ENCODE data around the gene MET. TPM values are rescaled to one million over a fixed set of nuclear protein-coding genes. Genes with fewer than 3 reads are reported as not detected.

MET gene
- total and polyA plus RNA-seq, 4 donors, result 10.2 to 41.9 (median 25.4) TPM

DNA sequence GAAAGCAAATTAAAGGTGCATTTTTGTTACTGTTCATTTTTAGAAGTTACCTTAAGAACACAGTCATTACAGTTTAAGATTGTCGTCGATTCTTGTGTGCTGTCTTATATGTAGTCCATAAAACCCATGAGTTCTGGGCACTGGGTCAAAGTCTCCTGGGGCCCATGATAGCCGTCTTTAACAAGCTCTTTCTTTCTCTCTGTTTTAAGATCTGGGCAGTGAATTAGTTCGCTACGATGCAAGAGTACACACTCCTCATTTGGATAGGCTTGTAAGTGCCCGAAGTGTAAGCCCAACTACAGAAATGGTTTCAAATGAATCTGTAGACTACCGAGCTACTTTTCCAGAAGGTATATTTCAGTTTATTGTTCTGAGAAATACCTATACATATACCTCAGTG, 99.6 kb downstream of the MET start:
- H3K4me1 ChIP-seq (ENCODE audit: control insufficient read depth in 4 of 4, insufficient read depth in 4 of 4, low read length in 3 of 4), result peaks cover 2 to 34% (median 7%) of the 10 kb centered on the region in 4 donors
- H3K9ac ChIP-seq (ENCODE audit: low read depth in 1 of 2, low read length in 2 of 2), result no peak overlapping the region
- TF ChIP-seq YY1 (IDR thresholded peaks at IDR 0.05), result no peak
- TF ChIP-seq FOXA1 (IDR thresholded peaks at IDR 0.05), result no peak
- no peak for DNase-seq (ENCODE audit: low spot score)
- no peaks in the 10 kb centered on the region for H3K9me3 ChIP-seq (ENCODE audit: control insufficient read depth in 4 of 4, low read length in 3 of 4)
- H3K27ac ChIP-seq (ENCODE audit: low read depth in 1 of 2, low read length in 2 of 2), result peak overlapping the region; percentile 89 to 90
- H3K36me3 ChIP-seq (ENCODE audit: control insufficient read depth in 4 of 4, insufficient read depth in 3 of 4, low read depth in 1 of 4, low read length in 3 of 4), result peaks cover 0 to 7% (median 3%) of the 10 kb centered on the region in 4 donors
- no peaks in the 10 kb centered on the region for H3K27me3 ChIP-seq (ENCODE audit: control insufficient read depth in 4 of 4, insufficient read depth in 4 of 4, low read length in 3 of 4)
- 80% methylated on average over 7 of the region's 7 CpGs for WGBS
- no peak overlapping the region for H3K4me3 ChIP-seq (ENCODE audit: low read depth in 1 of 3, low read length in 3 of 3)

DNA sequence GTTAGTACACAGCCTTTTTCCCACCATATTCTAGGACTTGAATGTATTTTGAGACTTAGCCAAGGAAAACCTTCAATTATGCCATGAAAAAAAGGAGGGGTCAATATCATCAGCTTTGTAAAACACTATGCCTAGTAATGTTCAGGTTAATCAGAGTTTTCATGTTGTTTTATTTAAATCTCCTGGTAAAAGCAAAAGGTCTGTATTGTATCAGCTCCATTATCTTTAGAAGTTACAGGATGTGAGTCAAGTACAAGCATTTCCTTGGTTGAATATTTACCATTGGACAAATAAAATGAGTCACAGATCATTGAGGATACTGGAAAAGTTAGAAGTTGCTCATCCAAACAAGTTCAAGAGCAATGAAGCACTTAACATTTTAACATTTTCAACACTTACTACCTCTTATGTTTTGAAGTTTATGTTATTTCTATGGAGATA, 100.4 kb downstream of the MET start:
- TF ChIP-seq JUND (IDR thresholded peaks at IDR 0.05), result peak; percentile 96 to 98
- no peak for TF ChIP-seq GABPA (IDR thresholded peaks at IDR 0.05 in 1 of 2, conservative IDR thresholded peaks at IDR 0.05 in 1 of 2)
- TF ChIP-seq HNF4G (IDR thresholded peaks at IDR 0.05), result no peak
- peak; percentile 81 for TF ChIP-seq YY1 (IDR thresholded peaks at IDR 0.05)
- no peak for TF ChIP-seq NR2F2 (IDR thresholded peaks at IDR 0.05)
- TF ChIP-seq RAD21 (IDR thresholded peaks at IDR 0.05), result peak in 1 of 2 donors; percentile 53
- peak; percentile 74 for TF ChIP-seq FOXA2 (IDR thresholded peaks at IDR 0.05)
- TF ChIP-seq, protein P1, sequence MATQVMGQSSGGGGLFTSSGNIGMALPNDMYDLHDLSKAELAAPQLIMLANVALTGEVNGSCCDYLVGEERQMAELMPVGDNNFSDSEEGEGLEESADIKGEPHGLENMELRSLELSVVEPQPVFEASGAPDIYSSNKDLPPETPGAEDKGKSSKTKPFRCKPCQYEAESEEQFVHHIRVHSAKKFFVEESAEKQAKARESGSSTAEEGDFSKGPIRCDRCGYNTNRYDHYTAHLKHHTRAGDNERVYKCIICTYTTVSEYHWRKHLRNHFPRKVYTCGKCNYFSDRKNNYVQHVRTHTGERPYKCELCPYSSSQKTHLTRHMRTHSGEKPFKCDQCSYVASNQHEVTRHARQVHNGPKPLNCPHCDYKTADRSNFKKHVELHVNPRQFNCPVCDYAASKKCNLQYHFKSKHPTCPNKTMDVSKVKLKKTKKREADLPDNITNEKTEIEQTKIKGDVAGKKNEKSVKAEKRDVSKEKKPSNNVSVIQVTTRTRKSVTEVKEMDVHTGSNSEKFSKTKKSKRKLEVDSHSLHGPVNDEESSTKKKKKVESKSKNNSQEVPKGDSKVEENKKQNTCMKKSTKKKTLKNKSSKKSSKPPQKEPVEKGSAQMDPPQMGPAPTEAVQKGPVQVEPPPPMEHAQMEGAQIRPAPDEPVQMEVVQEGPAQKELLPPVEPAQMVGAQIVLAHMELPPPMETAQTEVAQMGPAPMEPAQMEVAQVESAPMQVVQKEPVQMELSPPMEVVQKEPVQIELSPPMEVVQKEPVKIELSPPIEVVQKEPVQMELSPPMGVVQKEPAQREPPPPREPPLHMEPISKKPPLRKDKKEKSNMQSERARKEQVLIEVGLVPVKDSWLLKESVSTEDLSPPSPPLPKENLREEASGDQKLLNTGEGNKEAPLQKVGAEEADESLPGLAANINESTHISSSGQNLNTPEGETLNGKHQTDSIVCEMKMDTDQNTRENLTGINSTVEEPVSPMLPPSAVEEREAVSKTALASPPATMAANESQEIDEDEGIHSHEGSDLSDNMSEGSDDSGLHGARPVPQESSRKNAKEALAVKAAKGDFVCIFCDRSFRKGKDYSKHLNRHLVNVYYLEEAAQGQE (IDR thresholded peaks at IDR 0.05), result peak; percentile 52
- peak; percentile 44 for TF ChIP-seq SP1 (IDR thresholded peaks at IDR 0.05)
- TF ChIP-seq TAF1 (conservative IDR thresholded peaks at IDR 0.05), result no peak
- TF ChIP-seq EGR1 (IDR thresholded peaks at IDR 0.05; ENCODE audit: low read depth in 2 of 2), result no peak
- TF ChIP-seq RXRA (IDR thresholded peaks at IDR 0.05), result peak; percentile 35 to 60
- TF ChIP-seq CTCF (IDR thresholded peaks at IDR 0.05; ENCODE audit: low read depth, low read length, missing input control), result no peak
- TF ChIP-seq, protein P2, sequence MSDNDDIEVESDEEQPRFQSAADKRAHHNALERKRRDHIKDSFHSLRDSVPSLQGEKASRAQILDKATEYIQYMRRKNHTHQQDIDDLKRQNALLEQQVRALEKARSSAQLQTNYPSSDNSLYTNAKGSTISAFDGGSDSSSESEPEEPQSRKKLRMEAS (IDR thresholded peaks at IDR 0.05), result peak; percentile 19
- no peak for TF ChIP-seq FOXA1 (IDR thresholded peaks at IDR 0.05)
- TF ChIP-seq, protein P3, sequence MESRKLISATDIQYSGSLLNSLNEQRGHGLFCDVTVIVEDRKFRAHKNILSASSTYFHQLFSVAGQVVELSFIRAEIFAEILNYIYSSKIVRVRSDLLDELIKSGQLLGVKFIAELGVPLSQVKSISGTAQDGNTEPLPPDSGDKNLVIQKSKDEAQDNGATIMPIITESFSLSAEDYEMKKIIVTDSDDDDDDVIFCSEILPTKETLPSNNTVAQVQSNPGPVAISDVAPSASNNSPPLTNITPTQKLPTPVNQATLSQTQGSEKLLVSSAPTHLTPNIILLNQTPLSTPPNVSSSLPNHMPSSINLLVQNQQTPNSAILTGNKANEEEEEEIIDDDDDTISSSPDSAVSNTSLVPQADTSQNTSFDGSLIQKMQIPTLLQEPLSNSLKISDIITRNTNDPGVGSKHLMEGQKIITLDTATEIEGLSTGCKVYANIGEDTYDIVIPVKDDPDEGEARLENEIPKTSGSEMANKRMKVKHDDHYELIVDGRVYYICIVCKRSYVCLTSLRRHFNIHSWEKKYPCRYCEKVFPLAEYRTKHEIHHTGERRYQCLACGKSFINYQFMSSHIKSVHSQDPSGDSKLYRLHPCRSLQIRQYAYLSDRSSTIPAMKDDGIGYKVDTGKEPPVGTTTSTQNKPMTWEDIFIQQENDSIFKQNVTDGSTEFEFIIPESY (IDR thresholded peaks at IDR 0.05), result peak; percentile 53
- TF ChIP-seq ATF3 (IDR thresholded peaks at IDR 0.05), result peak; percentile 61
- peak; percentile 56 to 57 for TF ChIP-seq HNF4A (conservative IDR thresholded peaks at IDR 0.05)
- peak overlapping the region; percentile 89 to 90 for H3K27ac ChIP-seq (ENCODE audit: low read depth in 1 of 2, low read length in 2 of 2)

More for the DNA sequence above, 100.4 kb downstream of the MET start:
- Histone ChIP-seq H3K27me3 (ENCODE audit: control insufficient read depth in 4 of 4, insufficient read depth in 4 of 4, low read length in 3 of 4) (no peaks in the 10 kb centered on the region), H3K9ac (ENCODE audit: low read depth in 1 of 2, low read length in 2 of 2) (no peak overlapping the region), H3K4me1 (ENCODE audit: control insufficient read depth in 4 of 4, insufficient read depth in 4 of 4, low read length in 3 of 4) (peaks cover 2 to 29% (median 7%) of the 10 kb centered on the region in 4 donors), H3K36me3 (ENCODE audit: control insufficient read depth in 4 of 4, insufficient read depth in 3 of 4, low read depth in 1 of 4, low read length in 3 of 4) (peaks cover 0 to 7% (median 3%) of the 10 kb centered on the region in 4 donors), H3K9me3 (ENCODE audit: control insufficient read depth in 4 of 4, low read length in 3 of 4) (no peaks in the 10 kb centered on the region), H3K4me3 (ENCODE audit: low read depth in 1 of 3, low read length in 3 of 3) (no peak overlapping the region)
- DNase-seq (ENCODE audit: low spot score), result no peak
